Measurements from ENCODE around the gene EXO5.
"Not testable (repeated sequence)": the region's sequence is repeated elsewhere in the genome, so short reads cannot be mapped to it uniquely, and the experiment has no call there.

EXO5 gene

DNA sequence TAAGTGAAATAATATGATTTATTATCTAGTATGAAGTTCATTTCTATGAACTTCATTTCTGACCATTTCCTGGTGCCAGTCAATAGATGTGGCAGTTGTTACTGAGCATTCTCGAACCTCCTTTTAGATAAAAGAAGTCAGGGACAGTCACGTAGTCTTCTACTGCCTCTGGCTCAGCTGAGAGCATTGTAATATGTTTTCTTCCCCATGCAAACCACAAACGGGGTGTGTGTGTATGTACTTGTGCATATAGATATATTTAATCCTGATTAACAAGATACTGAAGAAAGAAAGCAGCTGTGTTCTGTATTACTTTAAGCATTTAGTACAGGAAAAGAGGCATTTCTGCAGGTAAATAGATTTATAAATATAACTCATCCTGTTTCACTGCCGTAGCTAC, 44.5 kb downstream of the EXO5 start:
- ATAC-seq = no peak

DNA sequence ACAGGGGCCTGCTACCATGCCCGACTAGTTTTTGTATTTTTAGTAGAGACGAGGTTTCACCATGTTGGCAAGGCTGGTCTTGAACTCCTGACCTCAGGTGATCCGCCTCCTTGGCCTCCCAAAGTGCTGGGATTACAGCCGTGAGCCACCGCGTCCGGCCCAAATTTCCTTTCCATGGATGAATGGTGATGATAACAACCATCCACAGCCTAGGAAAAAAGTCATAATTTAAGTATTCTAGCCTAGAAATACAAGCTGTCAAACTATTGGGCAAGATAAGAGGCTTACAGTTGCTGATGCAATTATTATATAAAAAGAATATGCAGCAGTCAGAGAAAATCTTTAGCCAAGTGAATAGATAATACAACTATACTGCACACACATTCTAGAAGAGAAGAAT, 46.2 kb downstream of the EXO5 start:
- not testable (repeated sequence) for ATAC-seq

DNA sequence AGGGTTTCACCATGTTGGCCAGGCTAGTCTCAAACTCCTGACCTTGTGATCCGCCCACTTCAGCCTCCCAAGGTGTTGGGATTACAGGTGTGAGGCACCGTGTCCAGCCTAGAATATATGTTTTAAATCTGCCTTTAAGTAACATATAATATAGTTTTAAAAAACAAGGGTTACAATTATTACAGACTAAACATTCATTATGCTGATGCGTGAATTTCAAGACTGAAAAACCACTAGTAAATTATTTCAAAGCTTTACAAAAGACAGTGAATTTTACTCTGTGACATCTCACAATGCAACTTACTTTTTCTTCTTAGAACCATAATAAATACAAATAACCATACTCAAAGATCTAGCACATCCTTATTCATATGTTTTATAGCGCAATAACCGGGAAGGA, 47.6 kb downstream of the EXO5 start:
- ATAC-seq = no peak

DNA sequence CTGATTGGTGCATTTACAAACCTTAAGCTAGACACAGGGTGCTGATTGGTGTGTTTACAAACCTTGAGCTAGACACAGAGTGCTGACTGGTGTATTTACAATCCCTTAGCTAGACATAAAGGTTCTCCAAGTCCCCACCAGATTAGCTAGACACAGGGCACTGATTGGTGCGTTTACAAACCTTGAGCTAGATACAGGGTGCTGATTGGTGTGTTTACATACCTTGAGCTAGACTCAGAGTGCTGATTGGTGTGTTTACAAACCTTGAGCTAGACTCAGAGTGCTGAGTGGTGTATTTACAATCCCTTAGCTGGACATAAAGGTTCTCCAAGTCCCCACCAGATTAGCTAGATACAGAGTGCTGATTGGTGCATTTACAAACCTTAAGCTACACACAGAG, 49.7 kb downstream of the EXO5 start:
- not testable (repeated sequence) for ATAC-seq

DNA sequence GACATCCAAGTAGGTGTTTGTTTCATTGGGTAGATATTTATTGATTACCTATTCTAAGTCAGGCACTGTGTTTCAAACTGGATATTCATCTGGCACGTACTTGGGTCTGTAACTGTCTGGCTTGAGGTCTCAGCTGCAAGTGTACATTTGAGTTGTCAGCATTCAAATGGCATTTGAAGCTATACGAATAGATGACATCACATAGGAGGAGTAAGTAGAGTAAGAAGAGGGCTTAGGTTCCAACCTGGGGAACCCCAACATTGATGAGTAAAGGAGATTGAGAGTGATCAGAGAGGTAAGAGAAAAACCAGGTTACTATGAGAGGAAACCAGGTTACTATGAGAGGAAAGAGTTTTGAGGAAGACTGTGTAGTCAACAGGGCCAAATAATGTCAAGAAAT, 53.6 kb downstream of the EXO5 start:
- no peak for ATAC-seq

DNA sequence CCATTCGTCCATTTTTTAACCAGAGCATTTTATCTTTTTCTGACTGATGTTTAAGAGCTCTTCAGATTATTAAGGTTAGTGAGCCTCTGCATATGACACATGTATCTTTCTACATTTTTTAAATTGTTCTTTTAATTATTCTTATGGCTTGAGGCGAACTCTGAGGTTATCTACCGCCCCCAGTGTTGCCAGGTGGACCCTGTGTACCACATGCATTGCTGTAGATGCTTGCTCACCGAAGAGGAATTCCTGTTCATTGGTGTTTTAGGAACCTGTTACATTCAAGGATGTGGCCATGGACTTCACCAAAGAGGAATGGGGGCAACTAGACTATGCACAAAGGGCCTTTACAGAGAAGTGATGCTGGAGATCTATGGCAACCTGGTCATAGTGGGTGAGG, 54.7 kb downstream of the EXO5 start:
- no peak for ATAC-seq

GRCh38 chr1:40564506-40564905, 55.9 kb downstream of the EXO5 start:
- ATAC-seq = no peak

GRCh38 chr1:40564913-40565312, 56.3 kb downstream of the EXO5 start:
- ATAC-seq = no peak

All from activated CD4-positive, CD25-positive, alpha-beta regulatory T cell treated with anti-CD3 and anti-CD28 coated beads, Interleukin-2, amount 50 U/mL, for 24 hours (primary cell).